Loucy (cell line): ENCODE results near the gene KRTAP9-9.

Source experiments
- CTCF ChIP-seq: fragments of 200-600 bp; sonication (generic); conservative IDR thresholded peaks from 2 replicates; pipeline ENCODE4 v1.5.1; 2014; ENCODE audit warnings: mild to moderate bottlenecking, antibody characterized with exemption, low read length
- EZH2phosphoT487 ChIP-seq: fragments of 200-600 bp; IDR thresholded peaks from 2 replicates; pipeline ENCODE4 v1.6.1; 2018; ENCODE audit warnings: antibody characterized with exemption, mild to moderate bottlenecking, moderate library complexity, borderline replicate concordance

GRCh38 chr17:41212524-41213169 lies 42.5 kb upstream of the KRTAP9-9 start:
- TF ChIP-seq CTCF: no peak
- no peak for TF ChIP-seq EZH2phosphoT487
